GM21576 (cell line): ENCODE results near the gene TUBB2B.
A peak's percentile ranks its signal among the peaks of the same experiment; 100 is the strongest.
"Not testable (repeated sequence)": the region's sequence is repeated elsewhere in the genome, so short reads cannot be mapped to it uniquely, and the experiment has no call there.

Source experiments
- ATAC-seq: cut with Tn5 transposase; IDR thresholded peaks from one replicate; pipeline ENCODE4 v1.9.1; 2021; ENCODE audit warnings: mild to moderate bottlenecking, moderate library complexity; ENCODE audit not compliant: unreplicated experiment

The TUBB2B gene

GRCh38 chr6:3212261-3212660, 15.2 kb downstream of the TUBB2B start:
- no peak for ATAC-seq

- no peak for ATAC-seq
These were observed 15.8 kb downstream of the TUBB2B start for GRCh38 chr6:3211681-3212080.

- peak; percentile 21 for ATAC-seq
These were observed 17.3 kb downstream of the TUBB2B start for GRCh38 chr6:3210024-3210610.

- ATAC-seq, result peak; percentile 70
These were observed 18.1 kb downstream of the TUBB2B start for GRCh38 chr6:3209114-3210023.

GRCh38 chr6:3208775-3209113, 18.7 kb downstream of the TUBB2B start:
- no peak for ATAC-seq

- ATAC-seq, result no peak
These were observed 19.2 kb downstream of the TUBB2B start for GRCh38 chr6:3208098-3208774.

- ATAC-seq, result no peak
These were observed 21.0 kb downstream of the TUBB2B start for GRCh38 chr6:3206339-3207015.

- ATAC-seq, result no peak
These were observed 21.5 kb downstream of the TUBB2B start for GRCh38 chr6:3205913-3206312.

GRCh38 chr6:3204921-3205320, 22.5 kb downstream of the TUBB2B start:
- ATAC-seq, result no peak

- no peak for ATAC-seq
These were observed 24.3 kb downstream of the TUBB2B start for GRCh38 chr6:3202999-3203696.

GRCh38 chr6:3201388-3201787, 26.1 kb downstream of the TUBB2B start:
- no peak for ATAC-seq

- ATAC-seq, result no peak
These were observed 26.8 kb downstream of the TUBB2B start for GRCh38 chr6:3200682-3201081.

GRCh38 chr6:3199382-3199781, 28.1 kb downstream of the TUBB2B start:
- ATAC-seq, result no peak

- ATAC-seq, result not testable (repeated sequence)
These were observed 29.7 kb downstream of the TUBB2B start for GRCh38 chr6:3197734-3198133.

GRCh38 chr6:3196770-3197169, 30.7 kb downstream of the TUBB2B start:
- no peak for ATAC-seq

- ATAC-seq, result no peak
These were observed 31.6 kb downstream of the TUBB2B start for GRCh38 chr6:3195695-3196497.

GRCh38 chr6:3195420-3195694, 32.1 kb downstream of the TUBB2B start:
- no peak for ATAC-seq

GRCh38 chr6:3194535-3195419, 32.7 kb downstream of the TUBB2B start:
- ATAC-seq, result no peak
